GM18951 (cell line): ENCODE measurements around the gene ARTN.

Source experiments
- POLR2A ChIP-seq: IDR thresholded peaks from 4 replicates; pipeline ENCODE4 v1.6.1; 2011; ENCODE audit warnings: mild to moderate bottlenecking; ENCODE audit not compliant: insufficient read length, insufficient read depth; ENCODE audit errors: extremely low read depth
- in situ Hi-C: fragments of 300-500 bp; cut with MboI; formaldehyde crosslinking; loops from one replicate; pipeline ENCODE4 v1.12.0; 2022; ENCODE audit warnings: low sequenced_read_pairs, mixed read lengths, inconsistent platforms; ENCODE audit not compliant: unreplicated experiment

The ARTN gene

DNA sequence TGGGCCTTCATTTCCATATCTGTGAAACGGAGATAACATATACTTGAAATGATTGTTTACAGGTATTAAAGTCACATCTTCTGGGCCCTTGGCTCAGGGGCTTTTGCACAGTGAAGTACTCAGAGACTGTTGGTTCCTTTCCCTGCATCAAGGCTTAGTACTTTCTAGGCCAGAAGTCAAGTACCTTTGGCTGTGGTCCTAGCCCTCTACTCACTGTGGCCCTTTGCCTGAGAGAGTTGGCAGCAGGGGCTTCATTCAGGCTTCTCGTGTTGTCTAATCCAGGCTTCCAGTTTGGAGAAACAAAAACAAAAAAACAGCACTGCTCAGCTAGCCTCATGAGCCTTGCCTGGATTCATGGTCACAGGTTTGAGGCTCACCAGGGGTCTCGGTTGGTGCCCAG, 28.1 kb downstream of the ARTN start:
- in situ Hi-C loops: no loop called here
- no peak for TF ChIP-seq POLR2A

DNA sequence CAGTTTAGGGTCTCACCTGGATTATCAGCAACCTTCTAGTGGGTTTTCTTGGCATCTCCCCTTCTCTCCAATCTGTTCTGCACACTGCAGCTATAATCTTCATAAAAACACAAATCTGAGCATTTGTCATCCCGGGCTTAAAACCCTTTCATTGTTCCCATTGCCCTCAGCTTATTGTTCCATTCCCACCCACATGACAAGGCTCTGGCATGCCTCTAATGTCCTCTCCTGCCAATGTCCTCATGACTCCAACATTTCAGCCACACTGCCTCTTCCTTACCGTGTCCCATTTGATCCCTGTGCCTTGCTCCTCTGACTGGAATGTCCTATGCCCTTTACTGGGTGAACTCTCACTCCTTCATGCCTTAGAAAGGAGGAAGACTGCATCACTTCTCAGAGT, 28.7 kb downstream of the ARTN start:
- TF ChIP-seq POLR2A: no peak
- in situ Hi-C loops: no loop called here

DNA sequence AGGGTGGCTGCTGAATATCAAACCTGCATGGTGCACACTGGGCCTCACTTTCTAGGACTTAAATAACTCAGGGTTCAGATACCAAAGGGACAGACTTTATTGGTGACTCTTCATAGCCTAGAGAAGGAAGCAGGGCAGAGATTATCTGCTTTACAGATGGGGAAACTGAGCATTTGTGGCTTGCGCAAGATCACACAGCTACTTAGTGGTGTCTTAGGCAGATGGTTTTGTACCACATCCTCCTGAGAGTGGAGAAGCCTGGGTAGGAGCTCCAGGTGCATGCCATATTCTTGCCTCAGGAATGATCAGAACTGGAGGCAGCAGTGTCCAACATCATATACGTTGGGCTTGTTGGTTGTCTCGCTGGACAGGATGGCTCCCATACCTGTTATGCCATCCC, 29.4 kb downstream of the ARTN start:
- TF ChIP-seq POLR2A: no peak
- in situ Hi-C loops: no loop called here

DNA sequence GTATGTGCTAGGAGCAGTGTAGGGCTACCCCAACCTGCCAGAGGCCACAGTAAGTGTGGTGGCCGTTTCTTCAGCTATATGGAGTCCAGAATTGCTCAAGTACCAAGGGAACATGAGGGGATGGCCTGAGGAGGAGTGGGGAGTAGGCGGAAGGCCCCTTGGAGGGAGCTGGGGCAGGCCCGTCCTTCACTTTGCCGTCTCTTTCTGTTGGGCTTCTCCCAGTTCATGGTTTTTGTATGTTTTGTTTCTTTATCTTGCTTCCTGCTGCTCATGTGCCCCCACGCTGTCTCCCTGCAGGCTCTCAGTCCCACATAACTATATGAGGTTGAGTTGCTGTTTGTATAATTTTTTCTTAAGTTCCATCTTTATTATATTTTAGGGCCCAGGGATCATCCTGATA, 30.3 kb downstream of the ARTN start:
- in situ Hi-C loops: no loop called here
- TF ChIP-seq POLR2A: no peak

DNA sequence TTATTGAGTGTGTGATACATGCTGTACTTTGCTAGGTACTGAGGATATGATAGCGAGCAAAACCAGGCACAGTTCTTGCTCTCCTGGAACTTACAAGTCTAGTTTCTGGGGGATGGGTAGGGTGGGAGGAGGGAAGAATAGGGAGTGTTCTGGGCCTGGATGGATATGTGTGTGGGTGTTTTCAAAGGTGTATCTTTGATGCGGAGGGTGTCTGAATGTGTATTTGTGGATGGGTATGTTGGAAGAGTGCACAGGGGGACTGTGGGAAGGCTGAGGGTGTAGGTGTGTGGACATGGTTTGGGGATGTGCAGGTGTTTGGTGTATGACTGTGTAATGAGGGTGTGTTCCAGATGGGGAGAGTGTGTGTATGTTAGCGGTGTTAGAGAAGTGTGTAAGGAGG, 31.7 kb downstream of the ARTN start:
- TF ChIP-seq POLR2A: no peak
- in situ Hi-C loops: no loop called here

DNA sequence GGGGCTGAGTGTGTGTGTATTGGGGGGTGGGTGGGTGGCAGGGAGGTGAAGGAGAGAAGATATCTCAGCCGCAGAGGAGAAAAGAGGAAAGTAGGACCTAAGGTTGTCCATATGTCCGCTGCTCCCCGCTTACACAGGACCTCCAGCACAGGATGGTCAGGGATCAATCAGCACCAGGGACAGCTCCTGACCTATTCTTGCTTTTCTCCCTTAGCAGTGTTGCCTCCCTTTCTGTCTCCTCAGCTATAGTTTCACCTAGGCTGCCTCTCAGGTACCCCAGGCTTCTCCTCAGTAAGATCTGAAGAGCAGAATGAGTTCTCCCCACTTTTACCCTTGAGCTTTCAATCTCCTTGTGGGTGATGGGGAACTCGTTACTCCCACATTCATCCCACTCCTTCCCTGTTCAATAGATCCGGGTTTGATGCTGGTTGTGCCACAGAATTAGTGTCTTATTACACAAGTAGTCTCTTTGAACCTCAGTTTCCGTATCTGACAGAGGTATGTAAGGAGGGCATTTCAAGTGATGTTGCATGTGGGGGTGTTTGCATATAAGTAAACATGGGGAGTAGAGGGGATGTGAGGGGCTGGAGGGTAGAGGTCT, 34.8 kb downstream of the ARTN start:
- TF ChIP-seq POLR2A: no peak
- in situ Hi-C loops: no loop called here

DNA sequence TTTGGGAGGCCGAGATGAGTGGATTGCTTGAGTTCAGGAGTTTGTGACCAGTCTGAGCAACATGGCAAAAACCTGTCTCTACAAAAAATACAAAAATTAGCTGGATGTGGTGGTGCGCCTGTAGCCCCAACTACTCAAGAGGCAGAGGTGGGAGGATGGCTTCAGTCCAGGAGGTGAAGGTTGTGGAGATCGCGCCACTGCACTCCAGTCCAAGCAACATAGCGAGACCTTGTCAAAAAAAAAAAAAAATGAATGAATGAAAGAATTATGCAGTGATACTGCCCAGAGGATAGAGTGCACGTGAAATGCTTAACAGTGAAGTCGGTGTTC, 35.8 kb downstream of the ARTN start:
- in situ Hi-C loops: no loop called here
- no peak for TF ChIP-seq POLR2A

DNA sequence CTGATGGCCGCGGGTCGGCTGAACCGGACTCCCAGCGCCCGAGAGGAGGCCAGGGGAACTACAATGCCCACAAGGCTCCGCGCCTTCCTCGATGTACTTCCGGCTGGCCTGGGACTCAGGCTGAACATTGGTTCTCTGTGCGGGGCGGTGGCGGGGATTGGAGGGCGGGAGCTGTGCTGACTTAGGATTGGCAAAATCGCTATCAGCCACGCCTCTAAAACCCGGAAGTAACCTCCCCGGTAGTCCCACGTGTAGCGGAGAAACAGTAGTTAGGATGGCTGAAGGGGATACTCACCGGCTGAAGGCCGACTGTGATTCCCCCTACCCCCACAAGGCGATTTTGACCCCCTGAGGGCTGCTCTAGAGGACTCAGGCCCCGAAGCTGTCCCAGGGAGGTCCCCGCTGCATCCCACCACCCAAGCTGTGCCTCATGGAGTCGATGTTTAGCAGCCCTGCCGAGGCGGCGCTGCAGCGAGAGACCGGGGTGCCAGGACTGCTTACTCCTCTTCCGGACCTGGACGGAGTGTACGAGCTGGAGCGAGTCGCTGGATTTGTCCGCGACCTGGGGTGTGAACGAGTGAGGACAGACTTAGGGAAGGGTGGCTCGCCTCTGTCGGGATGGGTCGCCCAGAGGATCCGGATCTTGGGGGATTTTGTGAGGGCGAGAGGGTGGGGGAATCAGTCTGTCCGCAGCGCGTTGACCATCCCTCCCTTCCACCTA, 36.3 kb downstream of the ARTN start, which contains the start of gene DPH2:
Gene DPH2, plus strand, starts transcription at position 265 of the 721 bp plus-strand sequence. Its CDS starts 166 bp downstream, at position 431.
- in situ Hi-C loops: no loop called here
- peak; percentile 62 for TF ChIP-seq POLR2A

DNA sequence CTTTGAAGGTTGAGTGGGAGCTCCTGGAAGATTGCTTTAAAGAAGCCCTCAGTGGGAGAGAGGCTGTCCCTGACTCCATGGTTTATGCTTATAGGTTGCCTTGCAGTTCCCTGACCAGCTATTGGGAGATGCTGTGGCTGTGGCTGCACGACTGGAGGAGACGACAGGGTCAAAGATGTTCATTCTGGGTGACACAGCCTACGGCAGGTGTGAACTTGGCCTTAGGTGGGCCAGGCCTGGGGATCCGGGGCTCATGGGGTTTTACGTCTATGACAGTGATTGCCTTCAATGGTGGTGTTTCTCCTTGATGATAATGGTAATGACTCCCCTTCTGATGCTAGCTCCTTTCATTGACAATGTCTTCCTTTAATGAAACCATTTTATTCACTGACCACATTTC, 36.9 kb downstream of the ARTN start:
- in situ Hi-C loops: no loop called here
- TF ChIP-seq POLR2A: no peak

DNA sequence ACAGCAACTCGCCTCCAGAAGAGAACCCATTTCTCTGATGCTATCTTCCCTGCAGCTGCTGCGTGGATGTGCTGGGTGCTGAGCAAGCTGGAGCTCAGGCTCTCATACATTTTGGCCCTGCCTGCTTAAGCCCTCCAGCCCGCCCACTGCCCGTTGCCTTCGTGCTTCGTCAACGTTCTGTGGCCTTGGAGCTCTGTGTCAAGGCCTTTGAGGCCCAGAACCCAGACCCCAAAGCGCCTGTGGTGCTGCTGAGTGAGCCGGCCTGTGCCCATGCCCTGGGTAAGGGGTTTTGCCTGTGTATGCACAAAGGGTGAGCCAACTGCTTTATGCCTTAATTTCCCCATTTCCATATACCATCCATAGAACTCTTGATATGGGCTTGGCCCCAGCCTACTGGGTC, 37.3 kb downstream of the ARTN start:
- in situ Hi-C loops: no loop called here
- TF ChIP-seq POLR2A: no peak

DNA sequence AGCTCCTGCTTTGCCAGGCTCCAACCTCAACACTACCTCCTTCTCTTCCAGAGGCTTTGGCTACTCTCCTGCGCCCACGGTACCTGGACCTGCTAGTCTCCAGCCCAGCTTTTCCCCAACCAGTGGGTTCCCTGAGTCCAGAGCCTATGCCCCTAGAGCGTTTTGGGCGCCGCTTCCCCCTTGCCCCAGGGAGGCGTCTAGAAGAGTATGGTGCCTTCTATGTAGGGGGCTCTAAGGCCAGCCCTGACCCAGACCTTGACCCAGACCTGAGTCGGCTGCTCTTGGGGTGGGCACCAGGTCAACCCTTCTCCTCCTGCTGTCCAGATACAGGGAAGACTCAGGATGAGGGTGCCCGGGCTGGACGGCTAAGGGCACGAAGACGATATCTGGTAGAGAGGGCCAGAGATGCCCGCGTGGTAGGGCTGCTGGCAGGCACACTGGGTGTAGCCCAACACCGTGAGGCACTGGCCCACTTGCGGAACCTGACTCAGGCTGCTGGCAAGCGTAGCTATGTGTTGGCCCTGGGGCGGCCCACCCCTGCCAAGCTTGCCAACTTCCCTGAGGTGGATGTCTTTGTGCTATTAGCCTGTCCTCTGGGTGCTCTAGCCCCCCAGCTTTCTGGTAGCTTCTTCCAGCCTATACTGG, 37.9 kb downstream of the ARTN start:
- in situ Hi-C loops: no loop called here
- TF ChIP-seq POLR2A: no peak

DNA sequence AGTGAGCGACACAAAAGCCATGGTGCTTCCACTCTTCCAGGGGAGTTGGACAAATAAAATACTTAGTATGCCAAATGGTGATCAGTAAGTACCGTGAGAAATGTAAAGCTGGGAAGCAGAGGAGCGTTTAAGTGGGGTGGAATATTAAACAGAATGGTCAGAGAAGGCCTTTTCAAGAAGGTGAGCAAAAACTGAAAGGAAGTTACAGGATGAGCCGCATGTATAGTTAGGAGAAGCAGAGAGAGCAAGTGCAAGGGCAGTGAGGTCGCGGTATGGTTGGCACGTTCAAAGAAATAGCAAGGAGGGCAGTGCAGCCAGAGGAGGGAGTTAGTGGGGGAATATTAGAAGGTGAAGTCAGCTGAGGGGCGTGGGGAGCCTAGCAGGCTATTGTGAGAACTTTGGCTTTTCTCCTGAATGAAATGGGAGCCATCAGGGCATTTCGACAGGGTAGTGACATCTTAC, 40.4 kb downstream of the ARTN start:
- in situ Hi-C loops: no loop called here

DNA sequence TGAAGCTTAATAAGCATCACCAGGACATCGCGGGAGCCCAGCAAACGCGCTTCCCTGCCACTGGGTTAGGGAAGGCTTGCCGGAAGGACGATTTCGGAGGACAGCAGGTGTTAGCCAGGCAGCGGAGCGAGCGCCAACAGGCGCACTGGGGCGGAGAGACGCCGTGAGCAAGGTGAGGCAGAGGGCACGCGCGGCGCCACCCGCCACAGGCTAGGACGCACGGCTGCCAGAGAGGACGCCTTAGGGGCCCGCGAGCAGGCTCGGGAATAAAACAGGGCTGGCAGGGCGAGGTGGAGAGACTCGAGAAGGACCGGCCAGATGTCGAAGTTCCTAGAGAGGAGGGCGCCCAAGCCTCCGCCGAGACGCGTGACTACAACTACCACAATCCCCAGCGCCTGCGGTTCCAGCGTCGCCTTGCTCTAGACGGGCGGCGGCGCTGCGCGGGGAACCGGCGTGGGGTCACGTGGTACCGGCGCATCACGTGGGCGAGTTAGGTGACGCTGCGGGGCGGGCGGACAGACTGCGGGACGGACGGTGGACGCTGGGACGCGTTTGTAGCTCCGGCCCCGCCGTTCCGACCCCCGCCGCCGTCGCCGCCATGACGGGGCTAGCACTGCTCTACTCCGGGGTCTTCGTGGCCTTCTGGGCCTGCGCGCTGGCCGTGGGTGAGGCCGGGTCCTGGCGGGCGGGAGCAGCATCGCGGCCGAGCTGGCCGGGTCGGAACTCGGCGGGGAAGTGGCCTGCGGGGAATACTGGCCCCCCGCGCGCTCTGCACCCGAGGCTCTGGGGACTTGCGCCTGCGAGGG, 41.0 kb downstream of the ARTN start, which contains the start of gene ATP6V0B:
Gene ATP6V0B, plus strand, starts transcription at position 518 of the 806 bp plus-strand sequence. Its CDS starts 81 bp downstream, at position 599.
- in situ Hi-C loops: no loop called here
- peak; percentile 83 for TF ChIP-seq POLR2A

More for the DNA sequence above, 40.4 kb downstream of the ARTN start:
- no peak for TF ChIP-seq POLR2A

DNA sequence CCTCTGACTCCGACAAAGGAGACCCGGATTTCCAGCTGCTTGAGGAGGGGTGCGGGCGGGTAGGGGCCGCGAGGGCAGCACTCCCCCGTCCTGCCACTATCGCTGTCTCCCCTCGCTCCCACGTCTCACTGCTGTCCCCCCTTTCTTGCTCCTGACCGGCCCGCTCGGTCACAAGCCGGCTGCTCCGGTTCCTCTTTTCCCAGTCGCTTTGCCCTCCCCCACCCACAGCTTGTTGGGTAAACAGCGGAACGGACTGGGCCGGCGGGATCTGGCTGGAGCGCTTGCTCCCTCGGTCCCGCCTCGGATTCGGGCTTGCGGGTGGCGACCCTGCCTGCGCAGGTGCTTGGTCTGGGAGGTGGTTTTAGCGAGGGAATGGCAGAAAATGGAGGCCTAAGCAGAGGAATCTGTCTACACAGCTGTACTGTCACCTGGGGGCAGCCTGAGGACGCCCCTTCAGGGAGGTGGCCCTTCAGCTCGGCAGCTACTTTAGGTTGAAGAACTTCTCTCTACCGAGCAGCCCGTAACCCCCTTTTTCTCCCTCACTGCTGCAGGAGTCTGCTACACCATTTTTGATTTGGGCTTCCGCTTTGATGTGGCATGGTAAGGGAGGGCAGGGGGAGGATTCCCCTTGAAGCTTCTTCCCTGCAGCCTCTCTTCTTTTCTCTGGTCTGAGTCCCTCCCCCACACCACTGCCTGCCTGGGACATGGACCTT, 41.8 kb downstream of the ARTN start:
- no peak for TF ChIP-seq POLR2A
- in situ Hi-C loops: no loop called here
